Skeletal muscle satellite cell (primary cell): ENCODE measurements around the gene MYO1D.
A peak's percentile ranks its signal among the peaks of the same experiment; 100 is the strongest.

Source experiments
- H3K27me3 ChIP-seq: 2 replicates; pipeline ENCODE4 v1.7.0; 2013; ENCODE audit warnings: low read length; ENCODE audit not compliant: control insufficient read depth, insufficient read depth
- H3K36me3 ChIP-seq: 2 replicates; pipeline ENCODE4 v1.7.0; 2013; ENCODE audit warnings: mild to moderate bottlenecking, control low read depth, low read length; ENCODE audit not compliant: insufficient read depth
- H3K4me1 ChIP-seq: 2 replicates; pipeline ENCODE4 v1.7.0; 2013; ENCODE audit warnings: low read length; ENCODE audit not compliant: control insufficient read depth, insufficient read depth
- H3K4me2 ChIP-seq: 2 replicates; pipeline ENCODE4 v1.7.0; 2013; ENCODE audit warnings: mild to moderate bottlenecking, low read length
- H3K4me3 ChIP-seq: 2 replicates; pipeline ENCODE4 v1.7.0; 2013; ENCODE audit warnings: low read length
- H3K9ac ChIP-seq: 2 replicates; pipeline ENCODE4 v1.7.0; 2013; ENCODE audit warnings: mild to moderate bottlenecking, low read depth, low read length, moderate library complexity
- H3K9me3 ChIP-seq: replicated peaks from 2 replicates; pipeline ENCODE4 v1.7.0; 2013; ENCODE audit warnings: mild to moderate bottlenecking, control low read depth, low read length

The MYO1D gene

GRCh38 chr17:32555611-32556310, 321.2 kb downstream of the MYO1D start:
- no peaks in the 10 kb centered on the region for H3K36me3 ChIP-seq
- no peaks in the 10 kb centered on the region for H3K27me3 ChIP-seq
- H3K4me1 ChIP-seq, result peaks cover 8% of the 10 kb centered on the region
- no peak overlapping the region for H3K9ac ChIP-seq
- no peaks in the 10 kb centered on the region for H3K9me3 ChIP-seq
- no peak overlapping the region for H3K4me3 ChIP-seq
- H3K4me2 ChIP-seq, result no peak overlapping the region

DNA sequence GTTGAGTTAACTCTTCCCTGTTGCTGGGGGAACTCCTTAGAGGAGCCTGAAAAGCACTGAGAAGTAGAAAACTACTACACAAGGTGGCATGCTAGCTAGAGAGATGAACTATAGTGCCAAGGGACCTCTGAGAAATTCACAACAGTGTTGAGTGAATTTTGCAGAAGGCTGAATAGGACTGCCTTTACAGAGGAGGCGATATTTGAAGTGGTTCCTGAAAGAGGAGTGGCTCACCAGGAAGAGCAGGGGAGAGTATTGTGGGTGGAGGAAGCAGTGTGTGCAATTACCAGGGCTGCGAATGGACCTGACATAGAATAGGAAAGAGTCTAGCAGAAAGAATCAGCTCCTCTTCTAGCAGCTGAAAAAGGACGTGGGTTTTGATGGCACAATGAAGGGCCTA, 323.8 kb downstream of the MYO1D start:
- no peak overlapping the region for H3K9ac ChIP-seq
- peaks cover 8% of the 10 kb centered on the region for H3K4me1 ChIP-seq
- no peak overlapping the region for H3K4me3 ChIP-seq
- no peaks in the 10 kb centered on the region for H3K27me3 ChIP-seq
- no peak overlapping the region for H3K4me2 ChIP-seq
- H3K9me3 ChIP-seq, result no peaks in the 10 kb centered on the region
- no peaks in the 10 kb centered on the region for H3K36me3 ChIP-seq

- Histone ChIP-seq H3K4me2 (no peak overlapping the region), H3K9me3 (no peaks in the 10 kb centered on the region), H3K4me1 (peaks cover 8% of the 10 kb centered on the region), H3K4me3 (no peak overlapping the region), H3K36me3 (no peaks in the 10 kb centered on the region), H3K9ac (no peak overlapping the region), H3K27me3 (no peaks in the 10 kb centered on the region)
Observed at GRCh38 chr17:32552280-32552679, 324.6 kb downstream of the MYO1D start.

- peaks cover 8% of the 10 kb centered on the region for H3K4me1 ChIP-seq
- H3K27me3 ChIP-seq, result no peaks in the 10 kb centered on the region
- no peak overlapping the region for H3K9ac ChIP-seq
- H3K9me3 ChIP-seq, result no peaks in the 10 kb centered on the region
- no peaks in the 10 kb centered on the region for H3K36me3 ChIP-seq
- no peak overlapping the region for H3K4me3 ChIP-seq
- H3K4me2 ChIP-seq, result no peak overlapping the region
Observed at GRCh38 chr17:32551186-32551955, 325.6 kb downstream of the MYO1D start.

GRCh38 chr17:32549559-32549958, 327.4 kb downstream of the MYO1D start:
- Histone ChIP-seq H3K36me3 (no peaks in the 10 kb centered on the region), H3K9me3 (no peaks in the 10 kb centered on the region), H3K4me3 (no peak overlapping the region), H3K9ac (no peak overlapping the region), H3K4me1 (peaks cover 8% of the 10 kb centered on the region), H3K27me3 (no peaks in the 10 kb centered on the region), H3K4me2 (no peak overlapping the region)

- Histone ChIP-seq H3K9ac (no peak overlapping the region), H3K9me3 (no peaks in the 10 kb centered on the region), H3K4me3 (no peak overlapping the region)
Observed at GRCh38 chr17:32546031-32546444, 330.9 kb downstream of the MYO1D start.

GRCh38 chr17:32542186-32542585, 334.7 kb downstream of the MYO1D start:
- H3K36me3 ChIP-seq, result no peaks in the 10 kb centered on the region
- H3K4me1 ChIP-seq, result peaks cover 1% of the 10 kb centered on the region
- no peak overlapping the region for H3K9ac ChIP-seq
- H3K4me2 ChIP-seq, result no peak overlapping the region
- H3K9me3 ChIP-seq, result no peaks in the 10 kb centered on the region
- H3K27me3 ChIP-seq, result no peaks in the 10 kb centered on the region
- H3K4me3 ChIP-seq, result no peak overlapping the region

More at GRCh38 chr17:32546031-32546444, 330.9 kb downstream of the MYO1D start:
- Histone ChIP-seq H3K4me1 (peaks cover 2% of the 10 kb centered on the region), H3K27me3 (no peaks in the 10 kb centered on the region), H3K4me2 (no peak overlapping the region), H3K36me3 (no peaks in the 10 kb centered on the region)

- no peak overlapping the region for H3K9ac ChIP-seq
- no peaks in the 10 kb centered on the region for H3K27me3 ChIP-seq
- H3K4me1 ChIP-seq, result peaks cover 7% of the 10 kb centered on the region
- no peak overlapping the region for H3K4me3 ChIP-seq
- no peak overlapping the region for H3K4me2 ChIP-seq
- no peaks in the 10 kb centered on the region for H3K36me3 ChIP-seq
- H3K9me3 ChIP-seq, result no peaks in the 10 kb centered on the region
Observed at GRCh38 chr17:32541640-32542039, 335.3 kb downstream of the MYO1D start.

- H3K9ac ChIP-seq, result peak overlapping the region; percentile 26
- no peak overlapping the region for H3K4me3 ChIP-seq
- peaks cover 10% of the 10 kb centered on the region for H3K4me1 ChIP-seq
- no peaks in the 10 kb centered on the region for H3K9me3 ChIP-seq
- no peaks in the 10 kb centered on the region for H3K27me3 ChIP-seq
- H3K4me2 ChIP-seq, result peak overlapping the region; percentile 0
- no peaks in the 10 kb centered on the region for H3K36me3 ChIP-seq
Observed at GRCh38 chr17:32536736-32537643, 339.9 kb downstream of the MYO1D start.

DNA sequence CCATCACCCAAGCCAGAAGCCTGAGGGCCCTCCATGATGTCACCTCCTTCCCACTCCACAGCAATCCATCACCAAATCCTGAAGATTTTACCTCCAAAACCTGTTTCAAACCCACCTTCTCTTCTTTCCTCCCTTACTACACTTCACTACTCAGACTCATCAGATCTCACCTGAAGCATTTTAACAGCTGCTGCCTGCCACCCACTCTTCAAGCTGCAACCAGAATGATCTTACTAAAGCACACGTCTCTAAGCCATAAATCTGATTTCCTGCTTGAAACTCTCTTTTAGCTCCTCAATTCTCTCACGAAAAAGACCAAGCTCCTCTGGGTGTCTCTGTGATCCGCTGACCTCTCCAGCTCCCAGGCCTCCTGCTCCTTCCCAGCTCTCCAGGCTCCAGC, 343.6 kb downstream of the MYO1D start:
- Histone ChIP-seq H3K4me3 (no peak overlapping the region), H3K9me3 (no peaks in the 10 kb centered on the region), H3K9ac (no peak overlapping the region), H3K27me3 (no peaks in the 10 kb centered on the region), H3K36me3 (no peaks in the 10 kb centered on the region), H3K4me1 (peaks cover 10% of the 10 kb centered on the region), H3K4me2 (no peak overlapping the region)

DNA sequence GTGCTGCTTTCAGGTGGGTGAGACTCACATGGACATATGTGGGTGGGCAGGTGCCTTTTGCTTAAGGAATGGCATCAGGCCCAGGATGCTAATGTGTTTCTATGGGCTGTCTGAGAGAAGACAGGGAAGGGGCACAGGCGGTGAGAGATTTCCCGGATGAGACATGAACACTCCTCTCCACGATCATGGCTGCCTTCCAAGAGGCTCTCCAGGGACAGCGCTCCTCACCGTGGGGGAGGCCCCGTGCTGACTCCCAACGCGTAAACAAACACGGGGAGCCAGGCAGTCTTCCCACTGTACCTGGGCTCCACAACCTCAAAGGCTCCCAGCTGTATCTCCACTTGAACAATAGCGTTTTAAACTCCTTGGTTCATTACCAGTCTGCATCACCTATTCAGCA, 347.3 kb downstream of the MYO1D start:
- Histone ChIP-seq H3K27me3 (no peaks in the 10 kb centered on the region), H3K9ac (no peak overlapping the region), H3K9me3 (no peaks in the 10 kb centered on the region), H3K4me1 (peaks cover 9% of the 10 kb centered on the region), H3K36me3 (no peaks in the 10 kb centered on the region), H3K4me3 (no peak overlapping the region), H3K4me2 (no peak overlapping the region)
